Esophagus muscularis mucosa (tissue), 3 donors: ENCODE measurements around the gene SIT1.

Source experiments
- POLR2A ChIP-seq: fragments of 450-650 bp; IDR thresholded peaks from one replicate; pipeline ENCODE4 v1.6.1; 2017; ENCODE audit warnings: antibody characterized with exemption, moderate library complexity, mild to moderate bottlenecking, low read depth
- POLR2AphosphoS5 ChIP-seq, 2 donors: sonication (generic); formaldehyde crosslinking; IDR thresholded peaks; one replicate each; pipeline ENCODE4 v1.6.1; 2017; ENCODE audit warnings: antibody characterized with exemption in 2 of 2
- TF ChIP-seq, protein P1 (sequence below), 3 experiments: fragments of 200-600 bp in 2 of 3; fragments of 450-650 bp in 1 of 3; sonication (generic) in 2 of 3; IDR thresholded peaks; one replicate each; pipeline ENCODE4 v1.5.1; 2017 to 2019; ENCODE audit warnings: antibody characterized with exemption in 3 of 3, mild to moderate bottlenecking in 2 of 3, moderate library complexity in 1 of 3

DNA sequence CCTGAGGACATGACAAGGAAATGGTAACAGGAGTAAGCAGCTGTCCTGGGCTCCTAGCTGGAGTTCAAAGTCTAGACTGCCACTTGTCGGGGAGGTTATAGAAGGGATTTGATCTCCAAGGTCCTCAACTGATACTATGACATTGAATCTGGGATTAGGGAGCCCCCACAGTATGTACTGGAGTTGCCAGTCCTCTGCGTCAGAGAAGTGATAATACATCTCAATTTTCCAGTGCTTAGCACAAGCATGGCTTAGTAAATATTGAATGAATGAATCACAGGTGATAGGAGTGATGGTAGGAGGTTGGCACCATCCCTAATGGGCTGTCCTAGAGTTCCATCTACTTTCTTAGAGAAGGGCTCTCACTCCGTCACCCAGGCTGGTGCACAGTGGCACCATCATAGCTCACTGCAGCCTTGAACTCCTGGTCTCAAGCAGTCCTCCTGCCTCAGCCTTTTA lies 45.2 kb upstream of the SIT1 start:
- TF ChIP-seq, protein P1, sequence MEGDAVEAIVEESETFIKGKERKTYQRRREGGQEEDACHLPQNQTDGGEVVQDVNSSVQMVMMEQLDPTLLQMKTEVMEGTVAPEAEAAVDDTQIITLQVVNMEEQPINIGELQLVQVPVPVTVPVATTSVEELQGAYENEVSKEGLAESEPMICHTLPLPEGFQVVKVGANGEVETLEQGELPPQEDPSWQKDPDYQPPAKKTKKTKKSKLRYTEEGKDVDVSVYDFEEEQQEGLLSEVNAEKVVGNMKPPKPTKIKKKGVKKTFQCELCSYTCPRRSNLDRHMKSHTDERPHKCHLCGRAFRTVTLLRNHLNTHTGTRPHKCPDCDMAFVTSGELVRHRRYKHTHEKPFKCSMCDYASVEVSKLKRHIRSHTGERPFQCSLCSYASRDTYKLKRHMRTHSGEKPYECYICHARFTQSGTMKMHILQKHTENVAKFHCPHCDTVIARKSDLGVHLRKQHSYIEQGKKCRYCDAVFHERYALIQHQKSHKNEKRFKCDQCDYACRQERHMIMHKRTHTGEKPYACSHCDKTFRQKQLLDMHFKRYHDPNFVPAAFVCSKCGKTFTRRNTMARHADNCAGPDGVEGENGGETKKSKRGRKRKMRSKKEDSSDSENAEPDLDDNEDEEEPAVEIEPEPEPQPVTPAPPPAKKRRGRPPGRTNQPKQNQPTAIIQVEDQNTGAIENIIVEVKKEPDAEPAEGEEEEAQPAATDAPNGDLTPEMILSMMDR (IDR thresholded peaks at IDR 0.05) = no peak
- TF ChIP-seq POLR2A (no peak), POLR2AphosphoS5 (IDR thresholded peaks at IDR 0.05) (no peak)
